CD8-positive, alpha-beta memory T cell (primary cell): Measurements from ENCODE around the gene GALNT14. TPM values are rescaled to one million over a fixed set of nuclear protein-coding genes. Genes with fewer than 3 reads are reported as not detected.

Source experiments
- CTCF ChIA-PET: fragments of 350-600 bp; sonication (Branson Sonifier 250); formaldehyde crosslinking; loops from one replicate; lab custom pipeline; 2021; ENCODE audit warnings: antibody characterized with exemption; lab: Charles Lee
- POLR2A ChIA-PET: fragments of 350-600 bp; sonication (Branson Sonifier 250); formaldehyde crosslinking; loops from one replicate; lab custom pipeline; 2021; ENCODE audit warnings: antibody characterized with exemption; lab: Charles Lee
- DNase-seq, 5 donors: peaks; one replicate each; pipeline versions ENCODE4 v3.0.0 to v3.0.0-alpha.2; 2020 to 2022; ENCODE audit warnings: mixed read lengths in 1 of 5
- H3K27ac ChIP-seq: one replicate; pipeline ENCODE4 v1.7.0; 2013; ENCODE audit warnings: low read depth, mild to moderate bottlenecking, low read length, moderate library complexity
- H3K27me3 ChIP-seq: 2 replicates; pipeline ENCODE4 v1.7.0; 2013; ENCODE audit warnings: low read length, mild to moderate bottlenecking; ENCODE audit not compliant: insufficient read depth, poor library complexity, severe bottlenecking
- H3K36me3 ChIP-seq: 2 replicates; pipeline ENCODE4 v1.7.0; 2013; ENCODE audit warnings: mild to moderate bottlenecking, low read length, moderate library complexity; ENCODE audit not compliant: insufficient read depth
- H3K4me1 ChIP-seq: 2 replicates; pipeline ENCODE4 v1.7.0; 2013; ENCODE audit warnings: mild to moderate bottlenecking, low read length, moderate library complexity; ENCODE audit not compliant: insufficient read depth
- H3K4me3 ChIP-seq: 2 replicates; pipeline ENCODE4 v1.7.0; 2013; ENCODE audit warnings: mild to moderate bottlenecking, low read length
- H3K9me3 ChIP-seq: 2 replicates; pipeline ENCODE4 v1.7.0; 2013; ENCODE audit warnings: mild to moderate bottlenecking, low read length
- H3K27ac Mint-ChIP-seq, 8 donors: one replicate each; pipeline ENCODE4 v1.8.0; 2020 to 2021; ENCODE audit warnings: mixed read lengths in 8 of 8, mild to moderate bottlenecking in 6 of 8, inconsistent platforms in 3 of 8, moderate library complexity in 3 of 8
- H3K27me3 Mint-ChIP-seq, 2 donors: one replicate each; pipeline ENCODE4 v1.8.0; 2020 to 2021; ENCODE audit warnings: mixed read lengths in 2 of 2, mild to moderate bottlenecking in 1 of 2, moderate library complexity in 1 of 2
- H3K36me3 Mint-ChIP-seq, 3 donors: one replicate each; pipeline ENCODE4 v1.8.0; 2020 to 2021; ENCODE audit warnings: mixed read lengths in 3 of 3, inconsistent platforms in 1 of 3, mild to moderate bottlenecking in 1 of 3
- H3K4me1 Mint-ChIP-seq, 3 donors: one replicate each; pipeline ENCODE4 v1.8.0; 2020 to 2021; ENCODE audit warnings: mixed read lengths in 3 of 3, inconsistent platforms in 1 of 3, mild to moderate bottlenecking in 1 of 3
- H3K4me3 Mint-ChIP-seq, 7 donors: one replicate each; pipeline ENCODE4 v1.8.0; 2020 to 2021; ENCODE audit warnings: mixed read lengths in 7 of 7, mild to moderate bottlenecking in 6 of 7, moderate library complexity in 4 of 7, inconsistent platforms in 2 of 7
- H3K9me3 Mint-ChIP-seq, 5 donors: one replicate each; pipeline ENCODE4 v1.8.0; 2020 to 2022; ENCODE audit warnings: mixed read lengths in 5 of 5, mild to moderate bottlenecking in 3 of 5, moderate library complexity in 2 of 5, inconsistent platforms in 1 of 5
- polyA plus RNA-seq: library from polyadenylated mRNA; unstranded; fragments of 300-500 nt; fragmentation: Illumina TruSeq; gene quantifications from one replicate; pipeline ENCODE4 v1.2.3, GENCODE V29; 2021
- total RNA-seq, 2 experiments: library from RNA; stranded (reverse); gene quantifications; one replicate each; pipeline ENCODE4 v1.2.3, GENCODE V29; 2021

GALNT14 gene
- total and polyA plus RNA-seq, 3 experiments from 2014 or later = 0.62 to 0.74 TPM; not detected in 1

DNA sequence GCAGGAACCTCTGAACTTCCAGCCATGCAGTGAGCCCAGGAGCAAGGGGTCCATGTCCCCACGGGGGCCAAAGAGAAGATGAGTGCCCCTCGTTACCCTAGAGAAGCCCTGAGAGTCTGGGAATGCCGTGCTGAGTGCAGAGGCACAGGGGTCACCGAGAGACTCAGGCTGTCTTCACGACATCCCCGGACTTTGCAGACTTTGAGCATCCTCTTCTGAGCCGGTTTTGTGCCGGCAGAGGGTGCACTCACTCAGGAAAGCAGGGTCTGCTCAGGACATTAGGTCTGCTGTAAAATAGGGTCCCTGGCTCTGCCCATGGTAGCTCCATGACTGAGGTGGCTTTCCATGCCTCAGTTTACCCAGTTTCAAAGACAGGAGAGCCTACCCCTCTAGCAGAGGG is 71.0 kb downstream of the GALNT14 start:
- H3K27ac Mint-ChIP-seq = no peak overlapping the region
- Histone ChIP-seq H3K36me3 (no peaks in the 10 kb centered on the region), H3K4me1 (no peaks in the 10 kb centered on the region), H3K9me3 (no peaks in the 10 kb centered on the region), H3K4me3 (no peak overlapping the region), H3K27me3 (no peaks in the 10 kb centered on the region), H3K27ac (no peak overlapping the region)
- no peak for DNase-seq
- H3K9me3 Mint-ChIP-seq = no peaks in the 10 kb centered on the region
- peaks cover 0 to 34% of the 10 kb centered on the region in 2 donors for H3K27me3 Mint-ChIP-seq
- H3K36me3 Mint-ChIP-seq = no peaks in the 10 kb centered on the region
- ChIA-PET CTCF (no interaction called here), POLR2A (no interaction called here)
- H3K4me1 Mint-ChIP-seq = no peaks in the 10 kb centered on the region
- no peak overlapping the region for H3K4me3 Mint-ChIP-seq

DNA sequence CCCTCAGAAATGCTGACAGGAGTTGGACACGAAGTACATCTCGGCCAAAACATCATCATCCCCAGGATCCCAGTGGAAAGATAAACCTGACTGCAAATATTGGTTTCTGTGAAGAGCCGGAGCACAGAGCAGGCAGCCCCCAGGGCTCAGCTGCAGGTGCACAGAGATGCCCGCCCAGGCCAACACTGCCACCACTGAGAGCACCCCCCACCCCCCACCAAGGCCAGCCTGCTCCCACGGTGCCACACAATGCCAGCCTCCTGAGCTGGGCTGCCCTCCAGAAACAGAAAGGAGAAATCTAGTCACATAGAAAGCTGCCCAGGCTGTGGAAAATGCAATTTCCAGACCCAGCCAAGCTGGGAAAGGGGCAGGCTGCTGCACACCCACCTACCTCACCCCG is 71.7 kb downstream of the GALNT14 start:
- H3K27ac Mint-ChIP-seq = no peak overlapping the region
- no peaks in the 10 kb centered on the region for H3K36me3 Mint-ChIP-seq
- DNase-seq = no peak
- Histone ChIP-seq H3K9me3 (no peaks in the 10 kb centered on the region), H3K4me1 (no peaks in the 10 kb centered on the region), H3K27ac (no peak overlapping the region), H3K27me3 (no peaks in the 10 kb centered on the region), H3K4me3 (no peak overlapping the region), H3K36me3 (no peaks in the 10 kb centered on the region)
- H3K4me3 Mint-ChIP-seq = no peak overlapping the region
- ChIA-PET CTCF (no interaction called here), POLR2A (no interaction called here)
- peaks cover 0 to 34% of the 10 kb centered on the region in 2 donors for H3K27me3 Mint-ChIP-seq
- no peaks in the 10 kb centered on the region for H3K9me3 Mint-ChIP-seq
- no peaks in the 10 kb centered on the region for H3K4me1 Mint-ChIP-seq

DNA sequence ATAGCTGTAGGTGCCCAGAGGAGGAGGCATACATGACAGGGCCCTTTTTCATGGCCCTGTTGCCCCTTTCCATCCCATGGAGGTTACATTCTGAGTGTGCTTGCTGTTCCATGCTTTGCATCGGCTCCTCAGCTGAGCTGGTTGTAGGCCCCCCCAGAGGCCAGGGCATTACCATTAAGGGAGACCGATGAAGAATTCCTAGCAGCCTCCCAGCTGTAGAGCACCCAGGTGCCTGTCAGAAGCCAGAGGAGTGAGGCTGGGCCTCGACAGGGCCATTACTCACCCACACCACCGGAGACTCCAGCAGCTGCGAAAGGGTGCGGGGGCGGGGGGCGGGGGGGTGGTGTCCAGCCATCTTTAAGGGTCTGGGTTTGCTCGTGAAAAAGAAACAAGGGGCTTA is 72.2 kb downstream of the GALNT14 start:
- no peaks in the 10 kb centered on the region for H3K9me3 Mint-ChIP-seq
- ChIA-PET POLR2A (no interaction called here), CTCF (no interaction called here)

DNA sequence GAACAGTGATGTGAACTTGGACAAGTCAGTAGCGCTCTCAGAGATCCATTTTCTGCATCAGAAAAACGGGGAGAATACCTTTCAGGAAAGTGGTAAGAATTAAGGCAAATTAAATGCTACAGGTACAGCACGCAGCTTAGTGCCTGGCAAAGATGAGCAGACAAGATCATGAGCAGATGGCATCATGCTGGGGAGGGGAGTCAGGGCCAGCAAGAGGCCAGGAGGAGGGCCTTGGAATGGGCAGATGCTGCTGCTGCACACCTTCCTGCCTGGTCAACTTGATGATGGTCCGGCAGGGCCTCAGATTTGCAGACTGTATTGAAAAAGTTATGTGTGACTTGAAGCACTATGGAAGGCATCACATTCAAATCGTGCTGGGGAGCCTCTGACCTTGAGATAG is 72.9 kb downstream of the GALNT14 start:
- no peaks in the 10 kb centered on the region for H3K36me3 ChIP-seq
- no peak for DNase-seq
- no peak overlapping the region for H3K27ac ChIP-seq
- H3K27me3 Mint-ChIP-seq = peaks cover 1 to 29% of the 10 kb centered on the region in 2 donors
- H3K4me1 ChIP-seq = no peaks in the 10 kb centered on the region
- no peak overlapping the region for H3K4me3 Mint-ChIP-seq
- ChIA-PET POLR2A (no interaction called here), CTCF (no interaction called here)
- no peaks in the 10 kb centered on the region for H3K9me3 ChIP-seq
- no peak overlapping the region for H3K27ac Mint-ChIP-seq
- H3K27me3 ChIP-seq = no peaks in the 10 kb centered on the region
- no peaks in the 10 kb centered on the region for H3K4me1 Mint-ChIP-seq
- H3K4me3 ChIP-seq = no peak overlapping the region
- no peaks in the 10 kb centered on the region for H3K36me3 Mint-ChIP-seq
- H3K9me3 Mint-ChIP-seq = no peaks in the 10 kb centered on the region

More for the DNA sequence above, 72.2 kb downstream of the GALNT14 start:
- H3K27me3 ChIP-seq = no peaks in the 10 kb centered on the region
- no peak overlapping the region for H3K27ac ChIP-seq
- Mint-ChIP-seq H3K27ac (no peak overlapping the region), H3K27me3 (peaks cover 0 to 34% of the 10 kb centered on the region in 2 donors), H3K36me3 (no peaks in the 10 kb centered on the region), H3K4me1 (no peaks in the 10 kb centered on the region), H3K4me3 (no peak overlapping the region)
- no peak for DNase-seq
- H3K9me3 ChIP-seq = no peaks in the 10 kb centered on the region
- H3K4me1 ChIP-seq = no peaks in the 10 kb centered on the region
- H3K36me3 ChIP-seq = no peaks in the 10 kb centered on the region
- H3K4me3 ChIP-seq = no peak overlapping the region

DNA sequence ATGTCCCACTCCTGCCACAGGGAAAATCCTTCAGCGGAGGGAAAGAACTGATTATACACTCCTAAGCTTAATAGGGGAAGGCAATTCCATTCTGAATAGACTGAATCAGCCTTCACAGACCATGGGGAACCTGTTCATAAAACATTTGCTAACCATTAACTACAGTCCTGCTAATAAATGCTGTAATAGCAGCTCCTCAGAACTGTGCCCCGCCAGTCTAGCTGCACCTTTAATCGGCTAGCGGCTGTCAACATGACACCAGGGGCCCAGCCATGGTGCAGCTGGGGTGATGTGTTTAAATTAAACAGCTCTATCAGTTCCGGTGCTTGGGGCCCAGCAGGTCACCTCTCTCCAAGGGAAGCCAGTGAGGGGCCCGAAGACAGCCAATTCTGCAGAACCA is 77.8 kb downstream of the GALNT14 start:
- no peaks in the 10 kb centered on the region for H3K4me1 Mint-ChIP-seq

DNA sequence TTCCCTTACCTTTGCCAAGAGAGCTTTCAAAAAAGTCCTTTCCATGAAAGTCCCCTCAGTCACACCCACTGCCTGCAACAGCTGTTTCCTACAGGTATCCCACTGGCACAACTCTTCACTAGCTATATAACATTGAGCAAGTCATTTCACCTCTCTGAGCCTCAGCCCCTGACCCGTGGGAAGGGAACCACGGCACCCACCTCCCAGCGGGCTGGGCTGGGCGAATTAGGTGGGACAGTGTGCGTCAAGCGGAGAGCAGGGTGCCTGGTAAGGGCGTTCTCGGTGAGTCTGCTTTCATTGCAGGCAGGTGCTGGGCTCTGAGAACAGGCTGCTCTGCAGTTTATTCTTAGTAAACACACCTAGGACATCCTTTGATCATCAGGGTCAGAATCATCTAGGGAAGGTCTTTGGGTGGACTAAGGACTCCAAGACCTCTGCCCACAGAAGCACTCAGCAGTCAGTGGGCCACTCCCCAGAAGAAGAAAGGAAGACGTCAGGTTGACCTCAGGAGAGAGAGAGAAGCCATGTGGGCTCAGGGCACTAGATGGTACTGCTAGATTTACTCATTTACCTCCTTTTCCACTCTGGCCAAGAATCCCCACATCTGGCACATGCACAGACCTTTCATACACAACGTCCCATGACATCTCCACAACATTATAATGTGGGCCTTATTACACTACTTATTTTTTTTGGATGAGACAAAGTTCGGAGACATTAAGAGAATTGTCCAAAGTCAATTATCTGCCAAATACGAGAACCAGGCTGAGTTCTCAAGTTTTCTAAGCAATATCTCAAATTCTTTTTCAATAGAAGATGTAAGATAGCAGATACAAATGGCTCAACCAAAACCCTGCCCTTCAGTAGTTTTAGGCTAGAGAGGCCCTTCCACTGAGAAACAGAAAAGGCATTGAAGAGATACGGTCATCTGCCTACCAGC is 79.9 kb downstream of the GALNT14 start:
- H3K4me1 ChIP-seq = no peaks in the 10 kb centered on the region
- H3K27me3 ChIP-seq = no peaks in the 10 kb centered on the region
- H3K27ac ChIP-seq = no peak overlapping the region
- Mint-ChIP-seq H3K27ac (no peak overlapping the region), H3K4me1 (no peaks in the 10 kb centered on the region), H3K36me3 (no peaks in the 10 kb centered on the region), H3K9me3 (peaks cover 0 to 2% (median 0%) of the 10 kb centered on the region in 5 donors), H3K4me3 (no peak overlapping the region), H3K27me3 (peaks cover 1 to 17% of the 10 kb centered on the region in 2 donors)
- ChIA-PET POLR2A (no interaction called here), CTCF (no interaction called here)
- no peak for DNase-seq
- no peaks in the 10 kb centered on the region for H3K36me3 ChIP-seq
- H3K4me3 ChIP-seq = no peak overlapping the region
- no peaks in the 10 kb centered on the region for H3K9me3 ChIP-seq

More for the DNA sequence above, 77.8 kb downstream of the GALNT14 start:
- H3K4me3 Mint-ChIP-seq = no peak overlapping the region
- H3K27ac Mint-ChIP-seq = no peak overlapping the region
- peaks cover 0 to 2% (median 0%) of the 10 kb centered on the region in 5 donors for H3K9me3 Mint-ChIP-seq
- Histone ChIP-seq H3K4me3 (no peak overlapping the region), H3K9me3 (no peaks in the 10 kb centered on the region), H3K27ac (no peak overlapping the region), H3K27me3 (no peaks in the 10 kb centered on the region), H3K36me3 (no peaks in the 10 kb centered on the region), H3K4me1 (no peaks in the 10 kb centered on the region)
- ChIA-PET POLR2A (no interaction called here), CTCF (no interaction called here)
- H3K36me3 Mint-ChIP-seq = no peaks in the 10 kb centered on the region
- peaks cover 1 to 24% of the 10 kb centered on the region in 2 donors for H3K27me3 Mint-ChIP-seq
- no peak for DNase-seq

DNA sequence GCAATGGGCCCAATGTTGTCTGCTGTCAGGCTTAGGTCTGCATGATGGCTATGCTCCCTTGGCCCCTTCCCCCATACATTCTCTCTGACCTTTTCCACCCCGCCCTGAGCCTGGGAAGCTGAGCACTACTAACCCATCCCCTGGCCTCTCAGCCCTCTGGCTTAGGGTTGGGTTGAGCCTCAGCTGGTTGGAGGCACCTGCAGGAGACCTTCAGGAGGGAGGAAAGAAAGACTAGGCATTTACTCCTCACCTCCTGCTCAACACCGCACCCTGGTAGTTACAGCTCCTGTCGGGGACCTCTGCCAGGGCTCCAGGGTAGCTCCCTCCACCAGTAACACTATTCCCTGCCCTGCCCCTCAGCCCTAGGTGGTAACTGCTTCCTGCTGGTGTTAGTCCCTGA is 80.5 kb downstream of the GALNT14 start:
- Mint-ChIP-seq H3K4me1 (no peaks in the 10 kb centered on the region), H3K27me3 (peaks cover 1 to 15% of the 10 kb centered on the region in 2 donors), H3K4me3 (no peak overlapping the region), H3K36me3 (no peaks in the 10 kb centered on the region), H3K9me3 (peaks cover 0 to 2% (median 0%) of the 10 kb centered on the region in 5 donors), H3K27ac (no peak overlapping the region)
- Histone ChIP-seq H3K36me3 (no peaks in the 10 kb centered on the region), H3K27me3 (no peaks in the 10 kb centered on the region), H3K4me3 (no peak overlapping the region), H3K9me3 (no peaks in the 10 kb centered on the region), H3K4me1 (no peaks in the 10 kb centered on the region), H3K27ac (no peak overlapping the region)
- DNase-seq = no peak
- ChIA-PET POLR2A (no interaction called here), CTCF (no interaction called here)

DNA sequence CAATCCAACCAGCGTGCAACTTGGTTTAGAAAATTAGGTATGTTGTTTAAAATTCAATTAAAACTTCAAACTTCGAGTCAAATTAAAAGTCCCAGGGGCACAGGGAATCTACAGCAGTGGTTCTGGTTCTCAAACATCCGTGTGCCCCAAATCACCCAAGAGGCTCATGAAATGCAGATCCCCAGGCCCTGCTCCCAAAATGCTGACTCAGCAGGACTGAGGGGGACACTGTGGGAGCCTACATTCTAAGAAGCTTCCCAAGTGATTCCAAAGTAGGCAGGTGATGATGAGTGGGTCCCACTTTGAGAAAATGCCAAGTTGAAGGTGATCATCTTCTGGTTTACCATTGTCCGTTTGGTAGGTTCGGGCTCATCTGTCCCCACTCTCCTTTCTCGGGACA is 82.3 kb downstream of the GALNT14 start:
- Histone ChIP-seq H3K4me1 (no peaks in the 10 kb centered on the region), H3K36me3 (no peaks in the 10 kb centered on the region), H3K27ac (no peak overlapping the region), H3K9me3 (no peaks in the 10 kb centered on the region), H3K4me3 (no peak overlapping the region), H3K27me3 (no peaks in the 10 kb centered on the region)
- ChIA-PET CTCF (no interaction called here), POLR2A (no interaction called here)
- peaks cover 1 to 13% of the 10 kb centered on the region in 2 donors for H3K27me3 Mint-ChIP-seq
- no peaks in the 10 kb centered on the region for H3K36me3 Mint-ChIP-seq
- no peak overlapping the region for H3K27ac Mint-ChIP-seq
- no peaks in the 10 kb centered on the region for H3K4me1 Mint-ChIP-seq
- H3K4me3 Mint-ChIP-seq = no peak overlapping the region
- peaks cover 0 to 2% (median 0%) of the 10 kb centered on the region in 5 donors for H3K9me3 Mint-ChIP-seq
- no peak for DNase-seq
